Glomerular visceral epithelial cell (primary cell): ENCODE measurements around the gene MADCAM1.
A peak's percentile ranks its signal among the peaks of the same experiment; 100 is the strongest.

ENCODE experiments used
- DNase-seq: peaks from one replicate; pipeline ENCODE4 v3.0.0-alpha.2; 2016; ENCODE audit errors: extremely low spot score

MADCAM1 gene

DNA sequence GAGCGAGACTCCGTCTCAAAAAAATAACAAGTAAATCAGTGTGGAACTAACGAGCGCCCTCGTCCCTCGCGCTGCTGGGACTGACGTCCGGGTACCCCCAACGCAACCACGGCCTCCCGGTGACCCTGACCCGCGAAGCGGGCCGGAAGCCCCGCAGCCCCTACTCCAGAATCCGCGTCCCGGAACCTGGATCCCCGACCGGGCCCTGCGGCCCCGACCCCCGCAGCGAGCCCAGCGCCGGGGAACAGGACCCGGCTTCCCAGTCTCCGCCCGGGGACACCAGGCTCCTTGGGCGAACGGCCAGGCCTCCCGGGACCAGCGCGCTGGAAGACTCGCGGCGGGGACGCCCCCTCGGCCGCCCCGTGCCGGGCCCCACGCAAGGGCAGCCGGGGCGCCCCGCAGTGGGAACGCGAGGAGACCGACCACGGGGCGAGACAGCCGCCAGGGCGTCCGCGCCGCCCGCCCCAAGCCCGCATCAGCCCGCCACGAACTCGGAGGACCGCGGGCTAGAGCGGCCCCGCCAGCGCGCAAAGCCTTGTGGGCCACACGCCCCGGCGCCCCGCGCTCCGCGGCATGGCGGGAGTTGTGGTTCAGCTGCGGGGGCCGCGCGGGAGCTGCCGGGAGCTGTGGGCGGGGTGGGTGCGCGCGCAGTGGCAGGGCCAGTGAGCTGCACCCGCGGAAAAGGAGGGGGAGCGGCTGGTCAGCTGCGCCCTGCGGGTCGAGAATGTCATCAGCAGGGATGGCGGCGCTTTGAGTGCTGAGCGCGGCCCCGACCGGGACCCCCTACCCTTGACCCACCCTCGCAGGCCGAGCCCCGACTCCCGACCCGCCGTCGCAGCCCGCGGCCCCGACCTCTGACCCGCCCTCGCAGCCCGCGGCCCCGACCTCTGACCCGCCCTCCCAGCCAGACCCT, 7.5 kb upstream of the MADCAM1 start:
- DNase-seq: peak; percentile 95

DNA sequence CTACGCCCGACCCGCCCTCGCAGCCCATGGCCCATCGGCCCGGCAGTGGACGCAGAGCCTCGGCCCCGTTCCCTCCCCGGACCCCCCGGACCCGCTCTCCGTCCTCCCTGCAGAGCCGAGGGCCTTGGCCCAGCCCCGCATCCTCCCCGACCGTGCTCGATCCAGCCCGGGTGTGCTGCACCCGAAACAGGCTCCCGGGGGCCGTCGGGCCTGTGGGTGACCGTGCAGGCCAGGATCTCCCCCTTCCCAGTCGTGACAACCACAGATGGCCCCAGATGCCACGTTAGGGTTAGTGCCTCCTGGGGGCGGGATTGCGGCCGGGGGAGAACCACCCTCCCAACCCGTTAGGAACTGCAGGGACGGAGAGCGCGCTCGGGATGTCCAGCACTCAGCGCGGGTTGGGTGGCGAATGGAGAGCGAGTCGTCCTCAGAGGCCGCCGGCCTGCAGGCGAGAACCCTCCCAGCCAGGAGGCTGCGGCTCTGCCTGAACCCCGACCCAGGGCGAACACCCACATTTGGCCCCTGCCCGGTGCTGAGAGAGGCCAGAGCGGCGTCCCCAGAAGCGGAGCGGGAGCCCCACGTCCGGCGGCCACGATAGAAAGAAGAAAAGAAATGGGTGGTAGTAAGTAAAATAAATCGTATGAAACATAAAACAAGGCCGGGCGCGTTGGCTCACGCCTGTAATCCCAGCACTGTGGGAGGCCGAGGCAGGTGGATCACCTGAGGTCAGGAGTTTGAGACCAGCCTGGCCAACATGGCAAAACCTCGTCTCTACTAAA, 6.7 kb upstream of the MADCAM1 start:
- no peak for DNase-seq

DNA sequence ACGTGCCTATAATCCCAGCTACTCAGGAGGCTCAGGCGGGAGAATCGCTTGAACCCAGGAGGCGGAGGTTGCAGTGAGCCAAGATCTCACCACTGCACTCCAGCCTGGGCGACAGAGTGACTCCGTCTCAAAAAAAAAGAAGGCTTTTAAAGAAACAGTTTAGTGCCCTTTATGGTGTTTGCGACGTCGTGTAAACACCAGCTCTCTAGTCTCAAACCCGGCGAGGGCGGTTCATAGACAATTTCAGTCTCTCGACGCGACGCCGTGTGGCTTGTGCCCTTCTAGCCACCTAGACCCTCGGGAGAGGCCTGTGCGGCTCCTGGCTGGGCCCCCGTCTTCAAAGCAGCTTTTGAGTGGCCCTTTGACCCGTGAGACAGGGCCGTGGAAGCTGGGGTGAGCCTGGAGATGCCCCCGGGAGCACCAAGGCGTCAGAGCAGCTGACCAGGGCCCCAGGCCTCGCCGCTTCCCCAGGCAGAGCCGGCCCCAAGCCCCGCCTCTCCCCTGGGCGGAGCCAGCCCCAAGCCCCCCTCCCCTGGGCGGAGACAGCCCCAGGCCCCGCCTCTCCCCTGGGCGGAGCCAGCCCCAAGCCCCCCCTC, 5.0 kb upstream of the MADCAM1 start:
- DNase-seq: no peak

DNA sequence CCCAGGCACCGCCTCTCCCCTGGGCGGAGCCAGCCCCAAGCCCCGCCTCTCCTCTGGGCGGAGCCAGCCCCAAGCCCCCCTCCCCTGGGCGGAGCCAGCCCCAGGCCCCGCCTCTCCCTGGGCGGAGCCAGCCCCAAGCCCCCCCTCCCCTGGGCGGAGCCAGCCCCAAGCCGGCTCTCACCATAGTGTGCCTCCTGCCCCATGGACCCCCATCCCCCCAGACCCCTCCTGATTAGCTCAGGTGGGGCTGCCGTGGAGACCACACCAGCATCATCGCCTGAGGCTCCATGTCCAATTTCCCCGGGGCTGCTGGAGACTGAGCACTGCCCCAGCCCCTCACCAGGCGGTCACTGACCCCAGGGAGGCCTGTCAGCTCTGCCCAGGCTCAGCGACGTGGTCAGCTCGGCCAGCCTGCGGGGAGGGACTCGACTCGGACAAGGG, 4.2 kb upstream of the MADCAM1 start:
- no peak for DNase-seq

DNA sequence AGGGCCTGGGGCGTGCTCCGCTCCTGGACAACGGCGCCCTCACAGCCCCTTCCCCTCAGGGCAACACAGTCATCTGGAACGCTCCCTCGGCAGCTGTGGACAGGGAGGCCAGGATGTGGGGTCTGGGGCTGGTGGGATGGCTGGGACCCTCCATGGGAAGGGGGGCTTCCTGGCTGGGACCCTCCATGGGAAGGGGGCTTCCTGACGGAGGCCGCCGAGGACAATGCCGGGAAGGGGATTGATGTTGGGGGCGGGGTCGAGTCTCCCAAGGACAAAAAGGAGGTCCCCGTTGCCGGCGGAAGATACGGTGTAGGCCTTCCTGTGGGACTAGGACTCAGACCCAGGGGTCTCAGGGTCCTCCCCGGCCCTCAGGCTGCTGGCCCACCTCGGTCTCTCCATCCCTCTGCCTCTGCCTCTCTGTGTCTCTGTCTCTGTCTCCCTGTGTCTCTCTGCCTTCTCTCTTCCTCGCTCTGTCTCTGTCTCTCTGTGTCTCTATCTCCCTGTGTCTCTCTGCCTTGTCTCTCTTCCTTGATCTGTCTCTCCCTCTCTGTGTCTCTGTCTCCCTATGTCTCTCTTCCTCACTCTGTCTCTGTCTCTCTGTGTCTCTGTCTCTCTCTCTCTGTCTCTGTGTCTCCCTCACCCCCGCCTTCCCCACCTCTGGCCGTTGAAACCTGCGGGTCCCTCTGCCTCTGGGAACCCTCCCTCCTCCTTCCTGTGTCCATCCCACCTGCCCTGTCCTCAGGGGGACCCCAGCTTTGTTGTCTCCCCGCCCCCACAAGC, 2.7 kb upstream of the MADCAM1 start:
- no peak for DNase-seq

DNA sequence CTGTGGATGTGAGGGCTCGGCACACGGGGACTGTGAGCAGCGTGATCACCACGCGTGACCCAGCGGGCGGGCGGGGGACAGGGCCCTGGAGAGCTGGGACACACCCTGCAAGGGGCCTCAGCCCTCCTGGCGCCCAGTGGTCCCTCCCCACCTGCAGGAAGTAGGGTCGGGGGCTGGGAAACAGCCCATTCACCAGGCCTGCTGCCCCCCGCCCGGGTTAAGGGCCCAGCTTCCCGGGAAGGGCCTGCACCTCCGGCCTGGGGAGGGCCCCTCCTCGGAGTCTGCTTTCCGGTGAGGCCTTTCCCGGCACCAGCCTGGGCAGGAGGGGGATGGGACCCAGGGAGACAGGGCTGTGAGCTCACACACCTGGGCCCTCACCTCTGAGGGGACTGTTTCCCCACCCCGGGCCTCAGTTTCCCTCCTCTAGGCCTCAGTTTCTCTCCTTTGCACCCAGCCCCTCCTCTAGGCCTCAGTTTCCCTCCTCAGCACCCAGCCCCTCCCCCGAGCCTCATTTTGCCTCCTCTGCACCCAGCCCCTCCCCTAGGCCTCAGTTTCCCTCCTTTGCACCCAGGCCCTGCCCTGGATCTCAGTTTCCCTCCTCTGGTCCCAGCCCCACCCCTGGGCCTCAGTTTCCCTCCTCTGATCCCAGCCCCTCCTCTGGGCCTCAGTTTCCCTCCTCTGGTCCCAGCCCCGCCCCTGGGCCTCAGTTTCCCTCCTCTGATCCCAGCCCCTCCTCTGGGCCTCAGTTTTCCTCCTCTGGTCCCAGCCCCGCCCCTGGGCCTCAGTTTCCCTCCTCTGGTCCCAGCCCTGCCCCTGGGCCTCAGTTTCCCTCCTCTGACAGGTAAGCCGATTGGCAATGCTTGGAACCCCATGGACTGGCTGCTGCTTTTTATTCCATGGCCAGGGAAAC, 1.9 kb upstream of the MADCAM1 start:
- DNase-seq: no peak

DNA sequence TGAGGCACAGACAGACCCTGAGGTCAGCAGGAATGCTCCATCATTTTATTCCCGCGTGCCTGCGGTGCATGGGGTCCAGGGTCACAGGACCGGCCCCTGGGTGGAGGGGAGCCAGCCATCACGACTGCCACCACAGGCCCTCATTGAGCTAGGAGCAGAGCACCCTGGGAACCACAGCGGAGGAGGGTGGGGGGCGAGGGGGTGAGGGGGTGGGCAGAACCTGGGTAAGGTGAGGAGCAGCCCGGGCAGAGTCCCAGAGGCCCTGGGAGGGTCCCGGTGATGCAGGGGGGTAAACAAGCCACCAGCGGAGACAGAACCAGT, 1.2 kb upstream of the MADCAM1 start:
- no peak for DNase-seq

DNA sequence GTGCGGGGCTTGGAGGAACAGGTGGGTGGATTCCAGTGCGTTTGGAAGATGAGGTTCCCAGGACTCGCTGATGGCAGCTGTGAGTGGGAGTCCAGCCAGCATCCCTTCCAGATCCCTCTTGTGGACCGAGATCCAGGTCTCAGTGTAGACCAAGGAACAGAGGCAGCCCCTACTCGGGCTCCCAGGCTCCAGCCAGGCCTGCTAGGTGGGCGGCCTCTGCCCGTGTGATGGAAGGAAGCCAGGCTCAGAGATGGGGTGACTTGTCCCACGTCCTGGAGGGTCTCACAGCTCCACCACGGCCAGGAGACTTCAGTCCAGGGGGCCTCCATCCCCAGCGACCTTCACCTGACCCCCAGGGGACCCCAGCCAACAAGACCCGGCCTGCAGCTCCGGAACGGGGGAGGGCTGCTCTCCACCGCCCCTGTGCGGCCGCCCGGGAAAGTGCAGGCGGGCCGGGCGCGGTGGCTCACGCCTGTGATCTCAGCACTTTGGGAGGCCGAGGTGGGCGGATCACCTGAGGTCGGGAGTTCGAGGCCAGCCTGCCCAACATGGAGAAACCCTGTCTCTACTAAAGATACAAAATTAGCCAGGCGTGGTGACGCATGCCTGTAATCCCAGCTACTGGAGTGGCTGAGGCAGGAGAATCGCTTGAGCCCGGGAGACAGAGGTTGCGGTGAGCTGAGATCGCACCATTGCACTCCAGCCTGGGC, 729 bp upstream of the MADCAM1 start:
- DNase-seq: peak; percentile 47

DNA sequence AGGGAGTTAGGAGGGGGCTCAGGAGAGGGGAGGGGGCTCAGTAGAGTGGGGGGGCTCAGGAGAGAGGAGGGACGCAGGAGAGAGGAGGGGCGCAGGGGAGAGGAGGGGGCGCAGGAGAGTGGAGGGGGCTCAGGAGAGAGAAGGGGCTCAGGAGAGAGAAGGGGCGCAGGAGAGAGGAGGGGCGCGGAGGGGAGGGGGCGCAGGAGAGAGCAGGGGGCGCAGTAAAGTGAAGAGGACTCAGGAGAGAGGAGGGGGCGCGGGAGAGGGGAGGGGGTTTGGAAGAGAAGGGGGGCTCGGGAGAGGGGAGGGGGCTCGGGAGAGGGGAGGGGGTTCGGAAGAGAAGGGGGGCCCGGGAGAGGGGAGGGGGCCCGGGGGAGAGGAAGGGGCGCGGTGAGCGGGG, 700 bp downstream of the MADCAM1 start:
- DNase-seq: no peak

DNA sequence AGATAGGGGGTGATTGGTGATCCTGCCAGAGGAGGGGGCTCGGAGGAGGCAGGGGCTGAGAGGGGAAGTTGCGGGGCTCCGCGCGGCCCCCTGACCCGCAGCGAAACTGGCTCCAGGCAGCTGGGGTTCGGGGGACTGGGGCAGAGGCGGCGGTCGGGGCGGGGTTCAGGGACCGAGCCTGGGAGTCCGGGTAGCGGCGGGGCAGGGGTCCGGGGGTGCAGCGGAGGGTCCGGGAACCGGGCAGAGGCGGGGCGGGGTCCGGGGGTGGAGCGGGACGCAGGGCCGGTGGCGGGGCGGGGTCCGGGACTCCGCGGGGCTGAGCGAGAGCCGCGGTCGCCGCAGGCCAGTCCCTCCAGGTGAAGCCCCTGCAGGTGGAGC, 1.2 kb downstream of the MADCAM1 start:
- DNase-seq: no peak

DNA sequence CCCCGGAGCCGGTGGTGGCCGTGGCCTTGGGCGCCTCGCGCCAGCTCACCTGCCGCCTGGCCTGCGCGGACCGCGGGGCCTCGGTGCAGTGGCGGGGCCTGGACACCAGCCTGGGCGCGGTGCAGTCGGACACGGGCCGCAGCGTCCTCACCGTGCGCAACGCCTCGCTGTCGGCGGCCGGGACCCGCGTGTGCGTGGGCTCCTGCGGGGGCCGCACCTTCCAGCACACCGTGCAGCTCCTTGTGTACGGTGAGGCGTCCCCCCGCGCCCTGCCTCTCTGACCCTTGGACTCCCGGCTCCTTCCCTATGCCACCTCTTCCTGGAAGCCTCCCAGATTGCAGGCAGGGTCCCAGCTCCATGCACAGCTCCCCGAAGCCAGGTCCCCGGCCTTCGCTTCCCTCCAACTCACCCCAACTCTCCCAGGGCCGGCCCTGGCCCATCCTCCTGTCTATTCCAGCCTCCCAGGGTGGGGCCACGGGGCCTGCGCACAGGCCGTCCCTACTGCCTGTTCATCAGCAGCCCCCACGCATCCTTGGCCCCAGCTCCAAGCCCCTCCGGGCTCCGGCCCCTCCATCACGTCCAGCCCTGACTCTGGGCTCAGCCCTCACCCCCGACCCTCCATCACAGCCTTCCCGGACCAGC, 1.7 kb downstream of the MADCAM1 start:
- DNase-seq: no peak

DNA sequence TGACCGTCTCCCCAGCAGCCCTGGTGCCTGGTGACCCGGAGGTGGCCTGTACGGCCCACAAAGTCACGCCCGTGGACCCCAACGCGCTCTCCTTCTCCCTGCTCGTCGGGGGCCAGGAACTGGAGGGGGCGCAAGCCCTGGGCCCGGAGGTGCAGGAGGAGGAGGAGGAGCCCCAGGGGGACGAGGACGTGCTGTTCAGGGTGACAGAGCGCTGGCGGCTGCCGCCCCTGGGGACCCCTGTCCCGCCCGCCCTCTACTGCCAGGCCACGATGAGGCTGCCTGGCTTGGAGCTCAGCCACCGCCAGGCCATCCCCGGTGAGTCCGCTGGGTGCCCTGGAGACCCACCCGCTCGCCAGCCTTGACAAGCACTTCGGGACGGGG, 2.2 kb downstream of the MADCAM1 start:
- DNase-seq: no peak

DNA sequence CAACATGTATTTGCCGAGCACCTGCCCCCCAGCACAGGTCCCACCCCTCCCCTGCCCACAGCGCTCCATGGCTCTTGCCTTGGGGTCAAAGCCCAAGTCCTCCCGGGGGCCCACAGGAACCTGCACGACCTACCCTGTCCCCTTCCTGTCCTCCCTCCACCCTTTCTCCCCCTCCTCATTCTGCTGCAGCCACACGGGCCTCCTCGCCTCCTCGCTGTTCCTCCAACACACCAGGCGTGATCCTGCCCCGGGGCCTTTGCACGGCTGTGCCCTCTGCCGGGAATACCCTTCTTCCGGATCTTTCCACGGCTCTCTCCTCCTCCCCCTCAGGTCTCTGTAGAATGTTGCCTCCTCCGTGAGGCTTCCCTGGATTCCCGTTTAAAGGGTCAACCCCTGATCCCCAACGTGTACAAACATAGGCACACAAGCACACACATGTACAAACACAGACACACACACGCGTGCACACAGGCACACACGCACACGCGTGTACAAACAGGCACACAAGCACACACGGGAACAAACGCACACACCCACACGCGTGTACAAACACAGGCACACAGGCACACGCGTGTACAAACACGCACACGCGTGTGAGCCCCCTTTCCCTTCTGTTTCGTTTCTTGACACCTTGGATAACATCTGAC, 2.8 kb downstream of the MADCAM1 start:
- DNase-seq: no peak

DNA sequence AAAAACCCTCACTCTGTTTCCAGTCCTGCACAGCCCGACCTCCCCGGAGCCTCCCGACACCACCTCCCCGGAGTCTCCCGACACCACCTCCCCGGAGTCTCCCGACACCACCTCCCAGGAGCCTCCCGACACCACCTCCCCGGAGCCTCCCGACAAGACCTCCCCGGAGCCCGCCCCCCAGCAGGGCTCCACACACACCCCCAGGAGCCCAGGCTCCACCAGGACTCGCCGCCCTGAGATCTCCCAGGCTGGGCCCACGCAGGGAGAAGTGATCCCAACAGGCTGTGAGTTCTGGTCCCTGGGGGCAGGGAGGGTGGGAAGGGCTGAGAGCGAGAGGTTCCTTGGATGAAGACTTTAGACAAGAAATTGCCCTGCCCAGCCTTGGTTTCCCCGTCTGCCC, 5.4 kb downstream of the MADCAM1 start:
- no peak for DNase-seq

DNA sequence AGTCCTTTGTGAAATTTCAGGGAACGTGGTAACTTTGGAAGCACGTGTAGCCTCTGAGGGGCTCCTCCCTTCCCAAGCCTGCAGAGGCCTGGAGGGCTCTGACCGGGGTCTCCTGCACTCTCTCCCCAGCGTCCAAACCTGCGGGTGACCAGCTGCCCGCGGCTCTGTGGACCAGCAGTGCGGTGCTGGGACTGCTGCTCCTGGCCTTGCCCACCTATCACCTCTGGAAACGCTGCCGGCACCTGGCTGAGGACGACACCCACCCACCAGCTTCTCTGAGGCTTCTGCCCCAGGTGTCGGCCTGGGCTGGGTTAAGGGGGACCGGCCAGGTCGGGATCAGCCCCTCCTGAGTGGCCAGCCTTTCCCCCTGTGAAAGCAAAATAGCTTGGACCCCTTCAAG, 8.3 kb downstream of the MADCAM1 start:
- no peak for DNase-seq

DNA sequence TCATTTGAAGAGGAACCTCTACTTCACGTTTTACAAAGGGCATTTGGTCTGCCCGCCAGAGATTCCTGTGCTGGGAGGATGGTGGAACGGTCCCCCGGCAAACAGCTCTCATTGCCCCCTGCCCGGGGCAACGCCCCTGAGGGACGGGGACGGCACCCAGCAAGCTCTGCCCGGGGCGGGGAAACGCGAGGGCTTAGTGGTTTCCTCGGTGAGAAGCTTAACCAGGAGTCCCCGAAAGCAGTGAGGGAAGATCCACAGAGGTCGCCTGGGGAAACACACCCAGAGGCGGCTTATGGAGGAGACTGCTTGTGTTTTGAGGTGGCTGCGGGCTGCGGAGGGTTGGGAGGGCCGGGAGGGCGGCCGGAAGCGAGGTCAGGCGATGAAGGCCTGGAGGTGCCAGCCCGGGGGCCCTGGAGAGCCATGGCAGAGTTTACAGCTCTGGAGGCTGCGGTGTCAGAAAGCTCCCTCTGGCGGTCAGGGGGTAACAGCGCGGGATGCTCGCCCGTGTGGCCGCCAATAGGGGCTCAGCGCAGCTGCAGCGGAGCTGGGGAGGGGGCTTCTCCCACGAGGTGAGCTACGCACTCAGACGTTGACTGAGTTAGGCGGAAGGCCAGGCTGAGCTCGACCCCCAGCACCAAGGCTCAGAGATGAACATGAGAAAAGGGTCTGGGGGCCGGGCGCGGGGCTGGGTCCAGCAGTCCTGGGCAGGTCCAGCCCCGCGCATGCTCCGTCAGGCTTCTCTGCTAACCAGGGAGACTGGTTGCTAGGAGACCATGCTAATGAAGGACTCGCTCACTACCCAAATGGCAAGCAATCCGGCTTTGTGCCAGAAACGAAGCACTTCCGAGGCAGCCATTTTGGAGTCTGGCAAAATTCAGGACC, 10.4 kb downstream of the MADCAM1 start:
- DNase-seq: peak; percentile 100

DNA sequence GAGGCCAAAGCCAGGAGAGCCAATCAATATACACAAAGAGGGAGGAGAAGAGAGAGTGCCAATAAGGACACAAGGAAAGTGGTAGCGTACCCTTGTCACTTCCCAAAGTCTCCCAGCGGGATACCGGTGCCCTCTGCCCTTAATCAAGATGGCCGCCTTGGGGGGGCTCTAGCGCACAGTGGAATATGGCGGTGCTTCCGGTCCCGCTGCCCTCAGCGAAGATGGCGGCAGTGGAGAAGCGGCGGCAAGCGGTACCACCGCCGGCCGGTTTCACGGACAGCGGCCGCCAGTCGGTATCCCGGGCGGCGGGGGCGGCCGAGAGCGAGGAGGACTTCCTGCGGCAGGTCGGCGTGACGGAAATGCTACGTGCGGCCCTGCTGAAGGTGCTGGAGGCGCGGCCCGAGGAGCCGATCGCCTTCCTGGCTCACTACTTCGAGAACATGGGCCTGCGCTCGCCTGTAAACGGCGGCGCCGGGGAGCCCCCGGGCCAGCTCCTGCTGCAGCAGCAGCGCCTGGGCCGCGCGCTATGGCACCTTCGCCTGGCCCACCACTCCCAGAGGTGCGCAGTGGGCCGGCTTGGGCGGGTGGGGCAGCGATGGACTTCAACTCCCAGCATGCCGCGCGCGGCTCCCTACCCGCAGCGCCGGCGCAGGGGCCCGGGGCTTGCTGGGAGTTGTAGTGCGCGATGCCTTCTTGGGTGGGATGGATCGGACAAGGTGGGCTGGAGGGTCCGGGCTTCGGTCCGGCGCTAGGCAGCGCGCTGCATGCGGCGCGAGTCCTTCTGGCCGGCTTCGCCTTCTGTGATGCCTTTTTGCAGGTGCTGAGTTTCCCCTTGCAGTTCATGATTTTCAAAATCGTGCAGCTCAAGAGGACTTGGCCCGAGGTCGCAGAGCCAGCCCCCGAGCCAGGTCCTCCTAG, 11.3 kb downstream of the MADCAM1 start, which contains the start of gene TPGS1:
Gene TPGS1, plus strand, starts transcription at position 212 of the 918 bp plus-strand sequence. Its CDS starts 10 bp downstream, at position 222.
- peak; percentile 73 for DNase-seq
